Gastroesophageal sphincter (tissue), 3 donors: ENCODE data around the gene KIAA1217.

Experiments used
- CTCF ChIP-seq, 4 experiments: fragments of 200-600 bp in 2 of 4; fragments of 450-650 bp in 2 of 4; sonication (generic) in 1 of 4; IDR thresholded peaks; one replicate each; pipeline ENCODE4 v1.5.1; 2017 to 2019; ENCODE audit warnings: antibody characterized with exemption in 4 of 4, mild to moderate bottlenecking in 2 of 4, moderate library complexity in 2 of 4
- EP300 ChIP-seq: sonication (generic); formaldehyde crosslinking; IDR thresholded peaks from one replicate; pipeline ENCODE4 v1.6.1; 2017; ENCODE audit warnings: antibody characterized with exemption, mild to moderate bottlenecking
- POLR2A ChIP-seq, 2 donors: fragments of 450-650 bp; IDR thresholded peaks; one replicate each; pipeline ENCODE4 v1.6.1; 2017; ENCODE audit warnings: antibody characterized with exemption in 2 of 2, mild to moderate bottlenecking in 2 of 2, moderate library complexity in 1 of 2
- POLR2AphosphoS5 ChIP-seq: sonication (generic); formaldehyde crosslinking; IDR thresholded peaks from one replicate; pipeline ENCODE4 v1.6.1; 2017; ENCODE audit warnings: antibody characterized with exemption

GRCh38 chr10:24240041-24240751 lies 31.3 kb downstream of the KIAA1217 start:
- TF ChIP-seq CTCF (IDR thresholded peaks at IDR 0.05), result no peak
- no peak for TF ChIP-seq POLR2A (IDR thresholded peaks at IDR 0.05)
- TF ChIP-seq POLR2AphosphoS5, result no peak
- TF ChIP-seq EP300, result no peak
